Neural crest cell (in vitro differentiated cells): Measurements from ENCODE around the gene APBB3. TPM values are rescaled to one million over a fixed set of nuclear protein-coding genes. Genes with fewer than 3 reads are reported as not detected.

Source experiments
- DNase-seq: peaks from one replicate; pipeline ENCODE4 v3.0.0; 2021; ENCODE audit warnings: low read depth, mixed read lengths, low spot score
- H3K27ac Mint-ChIP-seq: one replicate; pipeline ENCODE4 v1.8.0; 2021; ENCODE audit warnings: mild to moderate bottlenecking, mixed read lengths; ENCODE audit not compliant: unreplicated experiment
- H3K27me3 Mint-ChIP-seq: 2 replicates; pipeline ENCODE4 v1.8.0; 2021; ENCODE audit warnings: low read depth, mild to moderate bottlenecking, mixed read lengths
- H3K36me3 Mint-ChIP-seq: 2 replicates; pipeline ENCODE4 v1.8.0; 2021; ENCODE audit warnings: low read depth, mild to moderate bottlenecking, mixed read lengths
- H3K4me1 Mint-ChIP-seq: 2 replicates; pipeline ENCODE4 v1.8.0; 2021; ENCODE audit warnings: mixed read lengths
- H3K4me3 Mint-ChIP-seq: one replicate; pipeline ENCODE4 v1.8.0; 2021; ENCODE audit warnings: mild to moderate bottlenecking, mixed read lengths
- H3K9me3 Mint-ChIP-seq: 2 replicates; pipeline ENCODE4 v1.8.0; 2021; ENCODE audit warnings: mixed read lengths
- CTCF ChIP-seq: fragments of 200-600 bp; sonication (generic); conservative IDR thresholded peaks from 2 replicates; pipeline ENCODE4 v1.5.0; 2021; ENCODE audit warnings: antibody characterized with exemption, mild to moderate bottlenecking
- total RNA-seq: library from RNA; stranded (reverse); gene quantifications from 2 replicates; pipeline ENCODE4 v1.2.1, GENCODE V29; 2021

Gene APBB3
- total RNA-seq, 1 donor from 2014 or later, result 36.2 TPM

DNA sequence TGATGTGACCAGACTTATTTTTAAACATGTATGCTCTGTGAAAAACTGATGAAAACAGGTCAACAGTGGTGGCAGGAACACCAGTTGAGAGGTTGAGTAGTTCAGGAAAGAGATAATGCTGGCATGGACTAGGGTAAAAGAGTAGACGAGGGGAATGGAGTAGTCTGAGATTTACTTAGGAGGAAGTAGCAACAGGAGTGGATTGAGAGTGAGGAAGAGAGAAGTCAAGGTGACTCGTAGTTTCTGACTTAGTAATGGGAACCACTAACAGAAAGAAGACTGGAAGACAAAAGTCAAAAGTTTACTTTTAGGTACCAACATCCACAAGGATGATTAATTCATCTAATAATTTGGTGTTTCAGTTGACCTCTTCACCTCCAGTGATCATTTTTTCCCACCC, 10.7 kb downstream of the APBB3 start:
- no peaks in the 10 kb centered on the region for H3K9me3 Mint-ChIP-seq
- peak overlapping the region; percentile 4 for H3K27ac Mint-ChIP-seq
- TF ChIP-seq CTCF, result no peak
- H3K36me3 Mint-ChIP-seq, result peaks cover 10% of the 10 kb centered on the region
- H3K4me1 Mint-ChIP-seq, result peaks cover 37% of the 10 kb centered on the region
- H3K4me3 Mint-ChIP-seq, result peak overlapping the region; percentile 36
- no peak for DNase-seq
- H3K27me3 Mint-ChIP-seq, result no peaks in the 10 kb centered on the region

- TF ChIP-seq CTCF, result no peak
- Mint-ChIP-seq H3K4me3 (peak overlapping the region; percentile 33), H3K9me3 (no peaks in the 10 kb centered on the region), H3K36me3 (peaks cover 10% of the 10 kb centered on the region), H3K27me3 (peaks cover 2% of the 10 kb centered on the region), H3K4me1 (peaks cover 46% of the 10 kb centered on the region), H3K27ac (no peak overlapping the region)
- no peak for DNase-seq
Observed at GRCh38 chr5:140551872-140552271, 12.5 kb downstream of the APBB3 start.

GRCh38 chr5:140550147-140551079, 14.0 kb downstream of the APBB3 start:
- H3K4me1 Mint-ChIP-seq, result peaks cover 41% of the 10 kb centered on the region
- H3K36me3 Mint-ChIP-seq, result peaks cover 10% of the 10 kb centered on the region
- no peak for TF ChIP-seq CTCF
- H3K27ac Mint-ChIP-seq, result no peak overlapping the region
- no peaks in the 10 kb centered on the region for H3K9me3 Mint-ChIP-seq
- peak overlapping the region; percentile 47 for H3K4me3 Mint-ChIP-seq
- peaks cover 2% of the 10 kb centered on the region for H3K27me3 Mint-ChIP-seq
- DNase-seq, result no peak

- no peak for DNase-seq
- peak overlapping the region; percentile 58 for H3K4me3 Mint-ChIP-seq
- peaks cover 14% of the 10 kb centered on the region for H3K36me3 Mint-ChIP-seq
Observed at GRCh38 chr5:140549237-140550144, 14.9 kb downstream of the APBB3 start.

More at GRCh38 chr5:140549237-140550144, 14.9 kb downstream of the APBB3 start:
- Mint-ChIP-seq H3K4me1 (peaks cover 35% of the 10 kb centered on the region), H3K27me3 (peaks cover 2% of the 10 kb centered on the region), H3K27ac (no peak overlapping the region), H3K9me3 (no peaks in the 10 kb centered on the region)
- TF ChIP-seq CTCF, result no peak
